ENCODE measurements around the gene DNAAF2.
"Not testable (repeated sequence)": the region's sequence is repeated elsewhere in the genome, so short reads cannot be mapped to it uniquely, and the experiment has no call there.

The DNAAF2 gene

DNA sequence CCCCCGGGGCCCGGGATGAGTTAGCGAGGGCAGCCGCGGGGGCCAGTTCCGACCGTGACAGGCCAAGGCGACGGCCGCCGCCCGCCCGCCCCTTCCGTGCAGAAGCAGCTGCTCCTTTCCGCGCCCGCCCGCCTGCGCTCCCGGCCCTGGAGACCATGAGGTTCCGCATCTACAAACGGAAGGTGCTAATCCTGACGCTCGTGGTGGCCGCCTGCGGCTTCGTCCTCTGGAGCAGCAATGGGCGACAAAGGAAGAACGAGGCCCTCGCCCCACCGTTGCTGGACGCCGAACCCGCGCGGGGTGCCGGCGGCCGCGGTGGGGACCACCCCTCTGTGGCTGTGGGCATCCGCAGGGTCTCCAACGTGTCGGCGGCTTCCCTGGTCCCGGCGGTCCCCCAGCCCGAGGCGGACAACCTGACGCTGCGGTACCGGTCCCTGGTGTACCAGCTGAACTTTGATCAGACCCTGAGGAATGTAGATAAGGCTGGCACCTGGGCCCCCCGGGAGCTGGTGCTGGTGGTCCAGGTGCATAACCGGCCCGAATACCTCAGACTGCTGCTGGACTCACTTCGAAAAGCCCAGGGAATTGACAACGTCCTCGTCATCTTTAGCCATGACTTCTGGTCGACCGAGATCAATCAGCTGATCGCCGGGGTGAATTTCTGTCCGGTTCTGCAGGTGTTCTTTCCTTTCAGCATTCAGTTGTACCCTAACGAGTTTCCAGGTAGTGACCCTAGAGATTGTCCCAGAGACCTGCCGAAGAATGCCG is 13.7 kb downstream of the DNAAF2 start:
- peak; percentile 45 for DNase-seq

DNA sequence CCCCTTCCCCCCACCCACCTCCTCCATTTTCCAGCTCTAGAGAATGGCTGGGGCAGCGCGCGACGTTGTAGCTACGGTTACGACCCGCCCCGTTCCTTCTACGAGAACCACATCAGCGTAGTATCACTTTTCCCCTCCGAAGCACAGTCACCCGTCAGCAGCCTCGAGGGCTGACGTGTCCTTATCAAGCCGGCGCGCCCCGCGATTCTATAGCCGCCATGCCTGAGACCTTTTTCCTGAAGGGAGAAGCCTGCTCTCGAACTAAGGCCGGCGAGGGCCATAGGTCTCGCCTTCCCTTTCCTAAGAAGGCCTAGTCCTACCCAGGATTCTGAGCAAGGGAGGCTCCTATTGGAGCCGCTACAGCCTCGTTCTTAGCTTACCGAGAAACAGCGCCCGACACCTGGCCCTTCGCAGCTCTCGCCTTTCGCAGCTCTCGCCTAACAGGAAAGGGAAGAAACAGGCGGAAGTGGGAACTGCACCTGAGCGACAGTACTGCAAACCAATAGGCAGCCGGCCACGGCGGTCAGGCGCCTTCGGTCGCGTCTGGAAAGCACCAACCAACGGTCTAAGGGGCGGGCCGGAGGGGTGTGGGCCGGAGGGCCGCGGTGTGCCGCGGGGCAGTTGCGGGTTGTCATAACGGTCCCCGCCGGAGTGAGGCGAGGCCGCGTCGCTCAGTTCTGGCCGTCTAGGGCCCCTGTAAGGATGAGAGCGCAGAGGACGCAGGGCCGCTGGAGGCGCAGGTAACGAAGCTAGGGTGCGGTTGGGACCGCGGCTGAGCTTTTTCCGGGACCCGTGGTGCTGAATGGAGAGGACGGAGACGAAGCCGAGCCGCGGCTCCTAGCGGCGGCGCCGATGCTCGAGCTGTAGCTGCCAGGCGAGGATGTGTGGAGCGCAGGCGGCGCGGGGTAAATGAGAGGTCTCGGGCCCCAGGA is 14.6 kb downstream of the DNAAF2 start, which contains the start of the genes MGAT2 and RPL36AL:
MGAT2 (plus strand) TSS at position 618 of the 932 bp plus-strand sequence. CDS start 470 bp downstream, outside the sequence.
RPL36AL (minus strand) TSS at position 445 of the 932 bp plus-strand sequence. CDS start 1,522 bp downstream, outside the sequence.
- peak; percentile 98 for DNase-seq

DNA sequence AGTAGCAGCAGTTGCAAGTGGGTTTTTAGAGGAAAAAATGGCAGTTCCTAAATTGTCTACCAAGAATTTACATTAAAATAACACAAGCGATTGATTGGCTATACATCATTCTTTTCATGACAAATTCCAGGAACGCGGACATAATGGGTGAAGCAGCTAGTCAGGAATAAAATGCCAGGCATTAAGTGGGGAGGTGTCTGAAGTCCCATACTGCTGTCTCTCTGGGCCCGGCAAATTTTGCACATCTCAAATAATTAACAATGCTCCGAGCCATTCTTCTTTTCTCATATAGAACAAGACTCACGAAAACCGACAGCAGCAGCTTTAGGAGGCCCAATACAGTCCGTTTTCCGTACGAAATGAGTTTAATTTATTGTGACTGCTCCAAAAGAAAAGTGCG is 15.3 kb downstream of the DNAAF2 start:
- DNase-seq, result no peak

DNA sequence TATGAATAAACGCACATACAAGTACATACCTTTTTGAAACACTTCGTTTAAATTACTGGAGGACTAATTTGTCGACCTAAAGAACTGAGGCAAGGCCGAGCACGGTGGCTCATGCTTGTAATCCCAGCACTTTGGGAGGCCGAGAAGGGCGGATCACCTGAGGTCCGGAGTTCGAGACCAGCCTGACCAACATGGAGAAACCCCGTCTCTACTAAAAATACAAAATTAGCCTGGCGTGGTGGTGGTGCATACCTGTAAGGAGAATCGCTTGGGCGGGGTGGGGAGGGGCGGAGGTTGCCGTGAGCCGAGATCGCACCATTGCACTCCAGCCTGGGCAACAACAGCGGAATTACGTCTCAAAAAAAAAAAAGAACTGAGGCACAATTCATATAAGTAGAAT is 15.8 kb downstream of the DNAAF2 start:
- not testable (repeated sequence) for DNase-seq

DNA sequence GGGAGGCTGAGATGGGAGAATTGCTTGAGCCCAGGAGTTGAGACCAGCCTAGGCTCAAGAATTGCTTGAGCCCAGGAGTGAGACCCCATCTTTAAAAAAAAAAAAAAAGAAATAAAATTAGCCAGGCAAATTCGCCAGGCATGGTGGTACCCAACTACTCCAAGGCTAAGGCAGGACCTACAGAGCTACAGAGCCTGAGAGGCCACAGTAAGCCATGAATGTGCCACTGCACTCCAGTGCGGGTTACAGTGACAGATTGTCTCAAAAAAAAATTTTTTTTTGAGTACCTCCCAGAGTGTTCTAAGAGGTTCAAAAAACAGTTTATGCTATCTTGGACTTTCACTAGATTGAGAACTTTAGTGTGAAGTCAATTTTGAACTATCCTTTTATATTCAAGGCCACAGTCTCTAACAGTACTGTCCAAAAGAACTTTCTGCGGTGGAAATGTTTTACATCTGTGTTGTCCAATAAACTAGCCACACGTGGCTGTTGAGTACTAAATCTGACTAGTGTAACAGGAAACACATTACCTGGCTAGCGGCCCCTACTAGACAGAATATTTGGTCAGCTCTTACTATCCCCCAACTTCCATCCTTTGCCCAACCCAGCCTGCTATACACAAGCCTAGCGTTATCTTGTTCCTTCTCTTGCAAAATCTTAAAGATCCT is 17.1 kb downstream of the DNAAF2 start:
- DNase-seq, result no peak

DNA sequence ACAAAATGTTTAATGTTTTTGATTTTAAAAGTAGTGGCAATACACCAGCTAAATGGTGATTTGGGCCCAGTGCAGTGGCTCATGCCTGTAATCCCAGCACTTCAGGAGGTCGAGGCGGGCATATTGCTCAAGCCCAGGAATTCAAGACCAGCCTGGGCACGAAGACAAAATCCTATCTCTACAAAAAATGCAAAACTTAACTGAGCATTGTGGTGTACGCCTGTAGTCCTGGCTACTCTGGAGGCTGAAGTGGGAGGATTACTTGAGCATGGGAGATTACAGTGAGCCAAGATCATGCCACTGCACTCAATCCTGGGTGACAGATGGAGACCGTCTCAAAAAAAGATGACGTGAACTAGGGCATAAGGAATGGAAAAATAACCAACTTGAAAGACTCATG is 19.3 kb downstream of the DNAAF2 start:
- no peak for DNase-seq

DNA sequence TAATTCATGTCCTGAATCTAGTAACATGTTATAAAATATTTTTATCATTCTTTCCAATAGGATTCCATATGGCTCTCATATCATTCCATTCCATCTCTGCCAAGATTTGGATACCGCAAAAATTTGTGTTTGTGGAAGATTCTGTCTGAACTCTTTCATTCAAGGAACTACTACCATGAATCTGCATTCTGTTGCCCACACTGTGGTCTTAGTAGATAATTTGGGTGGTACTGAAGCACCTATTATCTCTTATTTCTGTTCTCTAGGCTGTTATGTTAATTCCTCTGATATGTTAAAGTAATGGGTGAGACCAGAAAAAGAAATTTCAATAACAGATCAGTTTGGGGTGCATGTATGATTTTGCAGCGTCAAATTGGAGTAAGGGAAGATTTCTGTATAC is 20.8 kb downstream of the DNAAF2 start:
- no peak for DNase-seq

DNA sequence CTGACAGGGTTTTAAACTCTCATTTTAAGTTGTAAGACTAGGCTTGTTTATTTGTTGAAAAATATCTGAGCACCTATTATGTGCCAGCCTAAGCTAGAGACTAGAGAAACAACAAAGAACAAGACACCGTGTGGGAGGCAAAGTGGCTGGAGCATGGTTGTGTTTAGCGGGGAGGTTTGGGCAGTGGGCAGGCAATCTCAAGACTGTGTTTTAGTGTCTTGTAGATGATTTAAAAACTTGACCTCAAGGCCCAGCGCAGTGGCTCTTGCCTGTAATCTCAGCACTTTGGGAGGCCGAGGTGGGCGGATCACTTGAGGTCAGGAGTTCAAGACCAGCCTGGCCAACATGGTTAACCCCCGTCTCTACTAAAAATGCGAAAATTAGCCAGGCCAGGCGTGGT is 22.4 kb downstream of the DNAAF2 start:
- DNase-seq, result no peak

DNA sequence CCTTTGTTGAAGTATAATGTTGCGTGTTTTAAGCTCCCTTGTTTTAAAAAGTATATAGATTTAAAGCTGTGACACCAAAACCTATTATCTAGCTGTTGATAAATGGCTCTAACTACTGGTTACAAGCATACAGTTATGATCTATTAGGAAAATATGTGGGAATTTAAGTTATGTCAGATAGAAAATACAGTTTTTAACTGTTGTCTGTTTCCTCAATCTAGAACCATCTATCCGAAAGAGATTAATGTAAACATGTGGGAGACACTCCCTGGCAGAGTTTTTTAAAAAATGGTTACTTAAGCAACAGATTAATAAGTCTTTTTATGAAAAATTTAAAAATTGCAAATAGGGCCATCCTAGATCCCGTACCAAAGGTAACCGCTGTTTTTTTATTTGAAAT is 22.8 kb downstream of the DNAAF2 start:
- DNase-seq, result no peak

DNA sequence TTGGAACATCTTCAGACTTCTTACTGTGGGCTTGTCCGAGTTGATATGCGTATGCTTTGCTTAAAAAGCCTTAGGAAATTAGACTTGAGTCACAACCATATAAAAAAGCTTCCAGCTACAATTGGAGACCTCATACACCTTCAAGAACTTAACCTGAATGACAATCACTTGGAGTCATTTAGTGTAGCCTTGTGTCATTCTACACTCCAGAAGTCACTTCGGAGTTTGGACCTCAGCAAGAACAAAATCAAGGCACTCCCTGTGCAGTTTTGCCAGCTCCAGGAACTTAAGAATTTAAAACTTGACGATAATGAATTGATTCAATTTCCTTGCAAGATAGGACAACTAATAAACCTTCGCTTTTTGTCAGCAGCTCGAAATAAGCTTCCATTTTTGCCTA is 27.5 kb downstream of the DNAAF2 start:
- no peak for DNase-seq

DNA sequence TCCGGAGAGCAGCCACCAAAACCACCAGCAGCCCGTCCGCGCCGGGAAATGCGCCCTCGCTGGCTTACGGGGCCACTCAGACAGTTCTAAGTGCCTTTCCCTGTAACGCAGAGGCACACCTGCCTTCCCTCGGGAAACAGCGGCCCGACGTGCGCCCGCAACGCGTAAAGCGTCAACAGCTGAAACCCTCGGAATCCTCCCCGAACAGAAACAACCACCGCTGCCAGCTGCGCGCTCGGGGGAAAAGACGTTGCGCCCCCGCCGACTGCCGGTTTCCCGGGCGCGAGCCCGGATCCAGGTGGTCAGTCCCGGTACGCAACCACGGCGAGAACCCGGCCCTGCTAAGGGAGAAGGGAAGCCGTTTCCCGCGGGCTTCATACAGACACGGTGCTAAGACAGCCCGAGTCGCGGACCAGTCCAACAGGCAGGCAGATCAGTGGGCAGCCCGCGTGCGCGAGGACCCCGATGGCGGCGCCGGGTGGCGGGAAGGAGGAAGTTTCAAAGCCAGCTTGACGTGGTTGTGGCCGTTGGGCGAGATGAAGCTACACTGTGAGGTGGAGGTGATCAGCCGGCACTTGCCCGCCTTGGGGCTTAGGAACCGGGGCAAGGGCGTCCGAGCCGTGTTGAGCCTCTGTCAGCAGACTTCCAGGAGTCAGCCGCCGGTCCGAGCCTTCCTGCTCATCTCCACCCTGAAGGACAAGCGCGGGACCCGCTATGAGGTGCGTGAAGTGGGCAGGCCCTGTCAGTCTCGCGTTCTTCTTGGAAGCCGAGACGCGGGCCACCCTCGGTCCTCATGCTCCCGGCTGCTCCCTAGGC is 36.4 kb downstream of the DNAAF2 start, which contains the start of gene LRR1:
LRR1 (plus strand) TSS at position 456 of the 816 bp plus-strand sequence; CDS start at position 537, 81 bp downstream.
- peak; percentile 67 for DNase-seq

DNA sequence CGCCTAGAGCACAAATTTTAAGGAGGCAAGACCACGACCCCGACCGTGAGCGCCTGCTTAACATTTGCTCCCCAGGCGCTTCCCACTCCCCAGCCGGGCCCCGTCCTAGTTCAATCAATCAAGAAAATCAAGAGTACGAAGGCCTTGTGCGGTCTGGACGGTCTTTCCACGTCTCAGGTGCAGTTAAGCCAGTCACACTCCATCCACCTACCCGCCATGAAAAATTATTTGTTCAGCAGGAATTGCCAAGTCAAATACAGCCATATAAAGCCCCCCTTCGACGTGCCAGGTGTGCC is 36.9 kb downstream of the DNAAF2 start:
- no peak for DNase-seq

DNA sequence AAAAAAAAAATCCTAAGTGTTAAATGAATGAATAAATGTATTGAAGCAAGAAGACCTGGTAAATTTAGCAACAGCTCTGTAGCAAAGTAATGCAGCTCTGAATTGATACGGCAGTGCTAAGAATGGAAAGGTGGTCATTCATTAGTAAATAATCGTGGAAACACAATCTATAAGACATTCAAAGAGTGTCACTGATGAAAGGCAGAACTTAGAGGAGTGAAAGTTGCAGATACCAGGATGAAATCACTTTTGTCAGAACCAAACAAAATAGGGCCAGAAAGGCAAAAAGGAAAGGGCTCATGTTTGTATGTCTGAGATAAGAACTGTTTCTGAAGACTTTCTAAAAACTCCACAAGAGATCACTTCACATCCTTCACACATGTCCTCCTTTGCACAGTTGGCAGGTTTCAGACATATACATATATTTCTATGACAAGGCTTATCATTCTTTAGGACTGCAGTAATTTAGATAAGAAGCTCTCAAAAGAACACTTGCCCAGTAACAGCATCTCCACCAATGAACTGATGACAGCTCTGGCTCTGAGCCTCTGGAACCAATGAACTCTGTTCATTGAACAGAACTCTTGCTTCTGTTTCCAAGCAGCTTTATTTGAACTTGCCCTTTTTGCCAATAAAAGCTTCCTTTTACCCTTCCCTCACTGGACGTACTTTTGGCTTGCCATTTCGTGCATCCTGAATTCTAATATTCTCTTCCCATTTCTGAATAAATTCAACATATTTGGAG is 40.5 kb downstream of the DNAAF2 start:
- DNase-seq, result no peak

DNA sequence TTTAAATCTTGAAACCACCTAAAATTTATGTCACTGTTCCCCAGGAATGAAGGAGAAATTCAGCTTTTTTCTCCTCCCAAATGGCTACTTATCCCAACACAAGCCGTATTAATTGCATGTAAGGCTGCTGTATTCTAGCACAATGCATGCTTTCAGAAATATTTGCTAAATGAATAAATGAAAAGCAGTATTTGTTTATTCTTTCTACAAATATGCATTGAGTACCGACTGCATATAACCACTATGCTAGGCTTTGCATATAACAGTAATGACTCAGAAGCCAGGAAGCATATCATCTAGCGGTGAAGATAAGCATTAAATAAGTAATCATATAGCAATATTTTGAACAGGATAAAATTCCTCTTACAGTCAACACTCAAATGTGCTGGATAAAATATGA is 42.0 kb downstream of the DNAAF2 start:
- DNase-seq, result no peak

DNA sequence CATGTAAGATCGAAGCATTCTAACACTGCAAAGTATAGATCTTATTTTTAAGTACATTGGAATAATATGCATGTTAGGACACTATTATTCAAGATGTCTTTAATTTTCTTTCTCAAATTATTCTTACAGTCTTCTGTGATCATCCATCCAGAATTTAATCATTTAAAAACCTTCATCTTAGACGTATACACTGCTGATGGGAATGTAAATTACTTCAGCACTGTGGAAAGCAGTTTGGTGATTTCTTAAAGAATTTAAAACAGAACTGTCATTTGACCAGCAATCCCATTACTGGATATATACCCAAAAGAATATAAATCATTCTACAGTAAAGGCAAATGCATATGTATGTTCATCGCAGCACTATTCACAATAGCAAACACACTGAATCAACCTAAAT is 45.7 kb downstream of the DNAAF2 start:
- no peak for DNase-seq

DNA sequence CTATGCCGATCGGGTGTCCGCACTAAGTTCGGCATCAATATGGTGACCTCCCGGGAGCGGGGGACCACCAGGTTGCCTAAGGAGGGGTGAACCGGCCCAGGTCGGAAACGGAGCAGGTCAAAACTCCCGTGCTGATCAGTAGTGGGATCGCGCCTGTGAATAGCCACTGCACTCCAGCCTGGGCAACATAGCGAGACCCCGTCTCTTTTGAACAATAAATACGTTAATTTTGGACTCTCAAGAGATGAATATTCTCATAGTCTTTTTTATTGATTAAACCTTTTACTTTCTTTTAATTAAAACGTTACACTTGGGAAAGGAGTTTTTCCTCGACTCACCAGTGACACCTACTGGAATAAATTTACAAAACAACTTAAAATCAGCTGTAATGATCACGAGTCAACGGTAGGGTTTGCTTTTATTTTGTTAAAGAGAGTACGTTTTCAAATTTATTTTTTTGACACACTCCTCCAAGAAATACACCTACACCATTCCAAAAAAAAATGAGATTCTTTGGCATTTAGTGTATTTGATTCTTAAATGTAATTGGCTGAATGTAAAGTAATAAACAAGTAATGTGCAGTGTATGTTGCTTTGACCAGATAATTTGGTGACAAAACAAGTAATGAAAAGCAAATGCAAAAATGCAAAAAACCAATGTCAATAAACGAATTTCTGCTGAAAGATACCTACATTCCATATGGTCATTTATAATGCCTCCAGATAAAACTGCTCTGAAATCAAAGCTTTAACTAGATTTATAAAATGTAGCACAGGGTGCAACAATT is 48.2 kb downstream of the DNAAF2 start:
- DNase-seq, result peak; percentile 66

DNA sequence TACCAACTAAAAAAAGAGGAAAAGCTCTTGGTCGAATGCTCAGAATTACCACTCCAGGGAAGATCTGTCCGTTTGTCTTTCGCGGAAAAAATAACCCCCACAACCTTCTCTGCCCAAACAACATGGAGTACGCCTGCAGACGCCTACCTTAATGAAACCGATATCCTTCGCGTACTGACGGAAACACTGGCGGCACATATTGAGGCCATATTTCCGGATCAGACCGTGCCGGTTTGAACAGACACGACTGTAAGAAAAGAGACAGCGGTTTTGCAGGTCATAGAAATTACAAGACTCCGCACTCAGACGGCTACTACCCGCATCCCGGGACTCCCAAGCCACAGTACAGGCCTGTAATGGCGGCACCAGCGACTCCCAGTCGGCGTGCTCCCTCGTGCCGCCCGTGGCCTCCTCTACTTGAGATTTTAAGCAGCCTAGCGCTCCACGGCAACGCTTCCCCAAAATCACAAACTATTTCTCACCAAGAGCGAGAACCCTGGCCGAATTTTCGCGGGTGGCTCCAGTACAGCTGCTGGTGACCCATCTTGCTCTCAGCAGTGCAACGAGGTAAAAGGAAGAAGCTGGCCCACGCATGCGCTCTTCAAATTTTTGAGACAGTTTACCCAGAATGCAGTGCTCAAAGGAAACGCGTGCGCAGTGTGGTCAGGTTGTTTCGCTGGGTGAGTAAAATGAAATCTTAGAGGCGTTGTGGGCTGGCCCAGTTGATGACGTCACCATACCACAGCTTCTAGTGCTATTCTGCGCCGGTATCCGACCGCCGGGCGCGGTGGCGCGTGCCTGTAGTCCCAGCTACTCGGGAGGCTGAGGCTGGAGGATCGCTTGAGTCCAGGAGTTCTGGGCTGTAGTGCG is 49.0 kb downstream of the DNAAF2 start, which contains the start of gene RPS29:
RPS29 (minus strand) TSS at position 578 of the 870 bp plus-strand sequence; CDS start at position 544, 34 bp downstream.
- peak; percentile 100 for DNase-seq

DNA sequence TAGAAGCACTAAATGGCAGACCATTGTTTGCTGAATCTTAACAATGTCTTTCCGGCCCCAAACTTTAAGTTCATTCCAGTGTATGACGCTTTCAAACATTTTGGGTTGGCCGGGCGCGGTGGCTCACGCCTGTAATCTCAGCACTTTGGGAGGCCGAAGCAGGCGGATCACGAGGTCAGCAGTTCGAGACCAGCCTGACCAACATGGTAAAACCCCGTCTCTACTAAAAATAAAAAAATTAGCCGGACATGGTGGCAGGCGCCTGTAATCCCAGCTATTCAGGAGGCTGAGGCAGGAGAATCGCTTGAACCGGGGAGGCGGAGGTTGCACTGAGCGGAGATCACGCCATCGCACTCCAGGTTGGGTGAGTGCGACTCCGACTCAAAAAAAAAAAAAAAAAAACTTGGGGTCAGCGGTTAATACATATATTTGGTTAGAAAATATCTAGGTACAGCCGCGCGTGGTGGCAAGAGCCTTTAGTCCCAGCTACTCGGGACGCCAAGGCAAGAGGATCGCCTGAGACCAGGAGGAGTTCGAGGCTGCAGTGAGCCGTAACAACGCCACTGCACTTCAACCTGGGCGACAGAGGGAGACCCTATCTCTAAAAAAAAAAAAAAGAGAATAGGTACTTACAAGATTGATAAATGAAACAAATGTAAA is 49.9 kb downstream of the DNAAF2 start:
- not testable (repeated sequence) for DNase-seq

DNA sequence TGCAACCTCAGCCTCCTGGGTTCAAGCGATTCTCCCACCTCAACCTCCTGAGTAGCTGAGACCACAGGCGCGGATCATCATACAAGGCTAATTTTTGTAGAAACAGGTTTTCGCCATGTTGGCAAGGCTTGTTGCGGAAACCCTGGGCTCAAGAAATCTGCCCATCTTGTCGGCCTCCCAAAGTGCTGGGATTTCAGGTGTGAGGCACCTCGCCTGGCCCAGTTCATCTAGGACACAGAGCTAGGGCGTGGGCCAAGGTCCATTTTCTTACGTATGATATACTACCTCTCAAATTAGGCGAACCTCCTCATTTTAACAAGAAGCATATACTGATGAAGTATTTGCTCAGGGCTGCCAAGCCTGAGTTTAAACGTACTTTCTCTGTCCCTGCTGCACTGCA is 51.0 kb downstream of the DNAAF2 start:
- DNase-seq, result no peak

Data from NCI-H524 treated with DMSO at 0.1 percent for 48 hours (cell line).